PC-3 (cell line): ENCODE results near the gene DUSP8. TPM values are rescaled to one million over a fixed set of nuclear protein-coding genes. Genes with fewer than 3 reads are reported as not detected.
A peak's percentile ranks its signal among the peaks of the same experiment; 100 is the strongest.
"Not testable (repeated sequence)": the region's sequence is repeated elsewhere in the genome, so short reads cannot be mapped to it uniquely, and the experiment has no call there.

Experiments
- ATAC-seq: fragments of 200-7000 bp; cut with Tn5 transposase; 2 replicates; pipeline ENCODE4 v1.9.1; 2020; ENCODE audit warnings: mild to moderate bottlenecking, moderate library complexity
- BruUV-seq: library from RNA; stranded (reverse); fragments of 400-500 nt; replicated peaks from 2 replicates; lab custom pipeline; 2021; lab: Mats Ljungman, UMichigan
- CTCF ChIA-PET: fragments of 300-600 bp; sonication (Branson Sonifier 250); formaldehyde crosslinking; loops from one replicate; lab custom pipeline; 2022; ENCODE audit warnings: antibody characterized with exemption; lab: Charles Lee
- POLR2A ChIA-PET: fragments of 300-600 bp; sonication (Branson Sonifier 250); formaldehyde crosslinking; loops from one replicate; lab custom pipeline; 2022; ENCODE audit warnings: antibody characterized with exemption; ENCODE audit not compliant: unreplicated experiment; lab: Charles Lee
- DNase-seq: peaks from one replicate; pipeline ENCODE4 v3.0.0-alpha.2; 2015
- H2AFZ ChIP-seq: fragments of 300-600 bp; sonication (generic); 2 replicates; pipeline ENCODE4 v1.6.0; 2016; ENCODE audit warnings: antibody characterized with exemption, low read length
- H3F3A ChIP-seq: fragments of 300-600 bp; sonication (generic); one replicate; pipeline ENCODE4 v1.6.0; 2017; ENCODE audit warnings: antibody characterized with exemption, low read length, control low read depth, mild to moderate bottlenecking; ENCODE audit not compliant: unreplicated experiment
- H3K27ac ChIP-seq: fragments of 300-600 bp; sonication (generic); 2 replicates; pipeline ENCODE4 v1.5.1; 2016; ENCODE audit warnings: mild to moderate bottlenecking, low read length
- H3K27me3 ChIP-seq: fragments of 300-600 bp; sonication (generic); 2 replicates; pipeline ENCODE4 v1.6.1; 2016; ENCODE audit warnings: low read length, mixed read lengths
- H3K36me3 ChIP-seq: fragments of 300-600 bp; sonication (generic); 2 replicates; pipeline ENCODE4 v1.6.1; 2016; ENCODE audit warnings: low read depth, mixed run types, low read length, mixed read lengths
- H3K4me1 ChIP-seq: fragments of 300-600 bp; sonication (generic); 2 replicates; pipeline ENCODE4 v1.5.1; 2016; ENCODE audit warnings: low read length; ENCODE audit not compliant: insufficient read depth
- H3K4me2 ChIP-seq: fragments of 300-600 bp; sonication (generic); 2 replicates; pipeline ENCODE4 v1.6.0; 2016; ENCODE audit warnings: low read length
- H3K4me3 ChIP-seq: fragments of 300-600 bp; sonication (generic); 2 replicates; pipeline ENCODE4 v1.5.1; 2016; ENCODE audit warnings: mild to moderate bottlenecking, low read length, mixed read lengths
- H3K79me2 ChIP-seq: fragments of 300-600 bp; sonication (generic); 2 replicates; pipeline ENCODE4 v1.6.1; 2017; ENCODE audit warnings: low read length, mixed read lengths
- H3K9ac ChIP-seq: fragments of 300-600 bp; sonication (generic); 2 replicates; pipeline ENCODE4 v1.6.0; 2016; ENCODE audit warnings: mild to moderate bottlenecking, low read length
- H3K9me2 ChIP-seq: fragments of 300-600 bp; sonication (generic); replicated peaks from 2 replicates; pipeline ENCODE4 v1.6.1; 2016; ENCODE audit warnings: mixed run types, low read length, mixed read lengths
- H3K9me3 ChIP-seq: fragments of 300-600 bp; sonication (generic); 2 replicates; pipeline ENCODE4 v1.6.1; 2016; ENCODE audit warnings: low read length, mixed read lengths
- H4K20me1 ChIP-seq: fragments of 300-600 bp; sonication (generic); 2 replicates; pipeline ENCODE4 v1.6.1; 2016; ENCODE audit warnings: low read length, mixed read lengths
- CTCF ChIP-seq: fragments of 300-600 bp; sonication (generic); conservative IDR thresholded peaks from 2 replicates; pipeline ENCODE4 v1.5.1; 2017; ENCODE audit warnings: antibody characterized with exemption, low read depth, mild to moderate bottlenecking, low read length
- EZH2 ChIP-seq: fragments of 300-600 bp; sonication (generic); IDR thresholded peaks from one replicate; pipeline ENCODE4 v1.6.1; 2017; ENCODE audit warnings: antibody characterized with exemption, mild to moderate bottlenecking, low read length; ENCODE audit not compliant: unreplicated experiment
- EZH2phosphoT487 ChIP-seq: fragments of 300-600 bp; sonication (generic); IDR thresholded peaks from 2 replicates; pipeline ENCODE4 v1.6.1; 2018; ENCODE audit warnings: mild to moderate bottlenecking, antibody characterized with exemption, low read length, borderline replicate concordance
- intact Hi-C: fragments of 100-400 bp; cut with micrococcal nuclease; formaldehyde crosslinking; loops from 2 replicates; pipeline ENCODE4 v1.9.0; 2023
- total RNA-seq: library from RNA; depleted of rRNA; stranded (reverse); fragments of >200 nt; gene quantifications from 2 replicates; pipeline ENCODE4 v1.2.3, GENCODE V29; 2014

DUSP8 gene
- total RNA-seq, 1 experiment from 2014 or later: 2.6 TPM

DNA sequence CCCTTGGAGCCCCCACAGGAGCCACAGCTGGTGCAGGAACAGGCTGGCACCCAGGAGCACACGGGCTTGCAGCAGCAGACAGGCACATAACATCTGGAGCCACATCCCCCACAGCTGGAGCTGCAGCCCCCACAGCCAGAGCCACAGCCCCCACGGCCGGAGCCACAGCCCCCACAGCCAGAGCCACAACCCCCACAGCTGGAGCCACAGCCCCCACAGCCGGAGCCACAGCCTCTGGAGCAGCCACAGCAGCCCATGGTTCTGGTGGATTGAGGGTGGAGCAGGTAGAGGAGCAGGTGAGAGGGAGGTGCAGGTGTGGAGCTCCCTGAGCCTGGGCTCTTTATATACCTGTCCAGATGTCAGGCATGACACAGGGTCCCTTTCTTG, 25.9 kb upstream of the DUSP8 start, which contains the start of gene KRTAP5-2:
Gene KRTAP5-2 (minus strand): TSS at position 301 of the 387 bp plus-strand sequence. CDS start 44 bp downstream, at position 257.
- ATAC-seq (no peak), DNase-seq (no peak)
- Histone ChIP-seq H3K27ac (no peak within 1 kb of the TSS), H3K9me3 (no peaks in the 10 kb centered on the region), H3K27me3 (peaks cover 30% of the 10 kb centered on the region), H3K9ac (no peak within 1 kb of the TSS), H2AFZ (no peak within 1 kb of the TSS), H3K4me3 (no peak within 1 kb of the TSS), H3F3A (no peaks in the 10 kb centered on the region), H3K79me2 (no peaks in the 10 kb centered on the region), H3K36me3 (no peaks in the 10 kb centered on the region), H3K4me1 (no peaks in the 10 kb centered on the region), H4K20me1 (no peaks in the 10 kb centered on the region), H3K9me2 (no peaks in the 10 kb centered on the region), H3K4me2 (no peak within 1 kb of the TSS)
- intact Hi-C loops: no loop called here
- ChIA-PET POLR2A (no interaction called here), CTCF (interaction anchor here (0.7 kb wide), 1 partner anchor 499 kb away, joined by 3 read pairs; no protein-coding TSS in a partner anchor)
- no TSS peak for BruUV-seq
- TF ChIP-seq CTCF: no peak

DNA sequence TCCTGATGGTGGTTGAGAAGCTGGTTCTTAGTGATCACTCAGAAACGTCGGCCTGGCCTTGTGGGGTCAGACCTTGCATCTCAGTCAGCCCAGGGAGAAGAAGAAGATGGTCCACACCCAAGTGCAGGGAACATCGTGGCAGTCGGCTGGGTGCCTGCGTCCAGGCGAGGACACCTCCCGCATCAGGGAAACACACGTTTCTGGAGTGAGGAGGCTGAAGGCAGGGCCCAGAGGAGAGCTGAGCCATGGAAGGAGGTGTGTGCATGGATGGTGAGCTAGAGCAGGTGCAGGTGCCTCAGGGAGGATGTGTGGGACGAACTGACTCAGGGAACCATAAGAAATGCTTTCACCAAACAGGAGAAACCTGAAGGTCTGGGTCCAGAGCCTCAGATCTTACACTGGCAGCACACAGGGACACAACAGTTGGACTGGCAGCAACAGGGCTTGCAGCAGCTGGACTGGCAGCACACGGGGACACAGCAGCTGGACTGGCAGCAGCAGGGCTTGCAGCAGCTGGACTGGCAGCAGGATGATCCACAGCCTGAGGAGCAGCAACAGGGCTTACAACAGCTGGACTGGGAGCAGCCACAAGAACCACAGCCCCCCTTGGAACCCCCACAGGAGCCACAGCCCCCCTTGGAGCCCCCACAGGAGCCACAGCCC, 25.4 kb upstream of the DUSP8 start:
- ChIA-PET CTCF (interaction anchor here (0.7 kb wide), 1 partner anchor 500 kb away, joined by 3 read pairs; no protein-coding TSS in a partner anchor), POLR2A (no interaction called here)
- DNase-seq (peak; percentile 6), ATAC-seq (no peak)
- Histone ChIP-seq H3K79me2 (no peaks in the 10 kb centered on the region), H3K4me1 (no peaks in the 10 kb centered on the region), H3K9me3 (no peaks in the 10 kb centered on the region), H3K4me3 (no peak overlapping the region), H3K9me2 (no peaks in the 10 kb centered on the region), H3K27me3 (peaks cover 33% of the 10 kb centered on the region), H4K20me1 (no peaks in the 10 kb centered on the region), H3K9ac (no peak overlapping the region), H3F3A (no peaks in the 10 kb centered on the region), H3K36me3 (no peaks in the 10 kb centered on the region), H2AFZ (no peak overlapping the region), H3K27ac (no peak overlapping the region), H3K4me2 (no peak overlapping the region)
- intact Hi-C loops: no loop called here
- BruUV-seq: no TSS peak
- TF ChIP-seq EZH2phosphoT487: no peak
- TF ChIP-seq CTCF: no peak
- TF ChIP-seq EZH2: no peak

GRCh38 chr11:1596576-1597121, 24.6 kb upstream of the DUSP8 start:
- intact Hi-C loops, CTCF ChIA-PET, H3K27ac ChIP-seq, BruUV-seq, H3K9ac ChIP-seq, DNase-seq, H3K9me2 ChIP-seq, H3K4me1 ChIP-seq, H2AFZ ChIP-seq, POLR2A ChIA-PET, H3K9me3 ChIP-seq, ATAC-seq, H4K20me1 ChIP-seq, H3K4me3 ChIP-seq, H3K4me2 ChIP-seq, H3K79me2 ChIP-seq, H3K36me3 ChIP-seq, H3F3A ChIP-seq: not testable (repeated sequence)
- peaks cover 30% of the 10 kb centered on the region for H3K27me3 ChIP-seq

DNA sequence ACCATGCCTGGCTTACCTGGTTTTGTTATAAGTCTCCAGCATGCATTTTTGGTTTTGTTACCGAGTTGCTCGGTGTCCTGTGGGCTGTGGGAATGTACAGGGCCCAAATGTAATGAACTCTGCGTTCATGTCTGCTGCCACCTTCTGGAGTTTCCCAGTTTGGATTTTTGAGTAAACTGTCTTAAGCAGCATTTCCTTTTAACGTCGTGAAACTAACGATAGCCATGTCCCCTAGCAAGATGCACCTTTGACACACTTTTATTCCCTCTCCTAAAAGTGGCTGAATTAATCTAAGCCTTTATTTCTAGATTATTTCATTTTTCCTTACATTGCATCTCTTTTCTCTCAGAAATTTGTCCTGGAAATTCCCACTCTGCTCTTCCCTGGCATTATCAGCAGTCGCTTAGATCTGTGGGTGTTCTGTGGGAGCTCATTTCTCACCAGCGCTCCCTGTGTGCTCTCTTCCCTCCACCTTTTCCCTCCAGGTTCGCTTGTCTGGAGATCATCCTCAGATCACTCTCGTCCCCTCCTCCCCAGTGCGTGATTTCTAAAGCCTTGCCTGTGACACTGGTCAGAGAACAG, 24.0 kb upstream of the DUSP8 start:
- CTCF ChIA-PET: interaction anchor here (0.6 to 1.3 kb wide), 3 partner anchors 9 to 49 kb away, joined by 3 to 6 read pairs (median 4); no protein-coding TSS in a partner anchor
- POLR2A ChIA-PET: not testable (repeated sequence)

More for the DNA sequence above, 24.0 kb upstream of the DUSP8 start:
- H3F3A ChIP-seq, H3K4me1 ChIP-seq, H3K9me3 ChIP-seq, H3K79me2 ChIP-seq, H2AFZ ChIP-seq, BruUV-seq, H4K20me1 ChIP-seq, H3K36me3 ChIP-seq, H3K9ac ChIP-seq, H3K4me3 ChIP-seq, H3K9me2 ChIP-seq, intact Hi-C loops, H3K4me2 ChIP-seq, H3K27ac ChIP-seq: not testable (repeated sequence)
- DNase-seq (peak; percentile 31), ATAC-seq (peak; percentile 64)
- H3K27me3 ChIP-seq: peaks cover 24% of the 10 kb centered on the region
